VCaP (cell line): Measurements from ENCODE around the gene FAR2.
"Not testable (repeated sequence)": the region's sequence is repeated elsewhere in the genome, so short reads cannot be mapped to it uniquely, and the experiment has no call there.

Experiments used
- H3K27ac ChIP-seq: fragments of 450-650 bp; 2 replicates; pipeline ENCODE4 v1.5.1; 2017
- TF ChIP-seq, protein P1 (sequence below): fragments of 450-650 bp; conservative IDR thresholded peaks from 2 replicates; pipeline ENCODE4 v1.5.1; 2017; ENCODE audit warnings: mild to moderate bottlenecking, moderate library complexity

The FAR2 gene

DNA sequence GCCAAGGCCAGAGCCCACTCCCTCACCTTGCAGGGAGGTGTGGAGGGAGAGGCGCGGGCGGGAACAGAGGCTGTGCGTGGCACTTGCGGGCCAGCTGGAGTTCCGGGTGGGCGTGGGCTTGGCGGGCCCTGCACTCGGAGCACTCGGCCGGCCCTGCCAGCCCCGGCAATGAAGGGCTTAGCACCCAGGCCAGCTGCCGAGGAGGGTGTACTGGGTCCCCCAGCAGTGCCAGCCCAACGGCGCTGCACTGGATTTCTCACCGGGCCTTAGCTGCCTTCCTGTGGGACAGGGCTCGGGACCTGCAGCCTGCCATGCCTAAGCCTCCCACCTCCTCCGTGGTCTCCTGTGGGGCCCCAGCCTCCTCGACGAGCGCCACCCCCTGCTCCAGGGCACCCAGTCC is 107.5 kb downstream of the FAR2 start:
- TF ChIP-seq, protein P1, sequence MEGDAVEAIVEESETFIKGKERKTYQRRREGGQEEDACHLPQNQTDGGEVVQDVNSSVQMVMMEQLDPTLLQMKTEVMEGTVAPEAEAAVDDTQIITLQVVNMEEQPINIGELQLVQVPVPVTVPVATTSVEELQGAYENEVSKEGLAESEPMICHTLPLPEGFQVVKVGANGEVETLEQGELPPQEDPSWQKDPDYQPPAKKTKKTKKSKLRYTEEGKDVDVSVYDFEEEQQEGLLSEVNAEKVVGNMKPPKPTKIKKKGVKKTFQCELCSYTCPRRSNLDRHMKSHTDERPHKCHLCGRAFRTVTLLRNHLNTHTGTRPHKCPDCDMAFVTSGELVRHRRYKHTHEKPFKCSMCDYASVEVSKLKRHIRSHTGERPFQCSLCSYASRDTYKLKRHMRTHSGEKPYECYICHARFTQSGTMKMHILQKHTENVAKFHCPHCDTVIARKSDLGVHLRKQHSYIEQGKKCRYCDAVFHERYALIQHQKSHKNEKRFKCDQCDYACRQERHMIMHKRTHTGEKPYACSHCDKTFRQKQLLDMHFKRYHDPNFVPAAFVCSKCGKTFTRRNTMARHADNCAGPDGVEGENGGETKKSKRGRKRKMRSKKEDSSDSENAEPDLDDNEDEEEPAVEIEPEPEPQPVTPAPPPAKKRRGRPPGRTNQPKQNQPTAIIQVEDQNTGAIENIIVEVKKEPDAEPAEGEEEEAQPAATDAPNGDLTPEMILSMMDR = no peak
- H3K27ac ChIP-seq = no peak overlapping the region

DNA sequence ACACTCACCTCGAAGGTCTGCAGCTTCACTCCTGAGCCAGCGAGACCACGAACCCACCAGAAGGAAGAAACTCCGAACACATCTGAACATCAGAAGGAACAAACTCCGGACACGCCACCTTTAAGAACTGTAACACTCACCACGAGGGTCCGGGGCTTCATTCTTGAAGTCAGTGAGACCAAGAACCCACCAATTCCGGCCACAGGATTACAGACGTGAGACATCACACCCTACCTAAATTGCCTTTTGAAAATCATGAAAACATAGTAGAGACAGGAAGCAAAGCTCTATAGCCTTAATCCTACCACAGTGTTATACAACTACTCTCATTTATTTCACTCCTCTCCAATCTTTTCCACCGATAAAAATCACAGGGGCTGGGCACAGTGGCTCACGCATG is 108.6 kb downstream of the FAR2 start:
- not testable (repeated sequence) for H3K27ac ChIP-seq

DNA sequence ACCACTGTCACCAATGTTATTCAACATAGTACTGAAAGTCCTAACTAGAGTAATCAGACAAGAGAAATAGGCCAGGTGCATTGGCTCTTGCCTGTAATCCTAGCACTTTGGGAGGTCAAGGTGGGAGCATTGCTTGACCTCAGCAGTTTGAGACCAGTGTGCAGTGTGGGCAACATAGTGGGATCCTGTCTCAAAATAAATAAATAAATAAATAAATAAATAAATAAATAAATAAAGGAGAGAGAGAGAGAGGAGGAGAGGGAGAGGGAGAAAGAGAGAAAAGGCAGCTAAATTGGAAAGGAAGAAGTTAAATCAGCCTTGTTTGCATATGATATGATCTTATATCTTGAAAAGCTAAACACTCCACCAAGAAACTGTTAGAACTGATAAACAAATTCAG is 115.3 kb downstream of the FAR2 start:
- H3K27ac ChIP-seq = no peak overlapping the region
- TF ChIP-seq, protein P1 = no peak

DNA sequence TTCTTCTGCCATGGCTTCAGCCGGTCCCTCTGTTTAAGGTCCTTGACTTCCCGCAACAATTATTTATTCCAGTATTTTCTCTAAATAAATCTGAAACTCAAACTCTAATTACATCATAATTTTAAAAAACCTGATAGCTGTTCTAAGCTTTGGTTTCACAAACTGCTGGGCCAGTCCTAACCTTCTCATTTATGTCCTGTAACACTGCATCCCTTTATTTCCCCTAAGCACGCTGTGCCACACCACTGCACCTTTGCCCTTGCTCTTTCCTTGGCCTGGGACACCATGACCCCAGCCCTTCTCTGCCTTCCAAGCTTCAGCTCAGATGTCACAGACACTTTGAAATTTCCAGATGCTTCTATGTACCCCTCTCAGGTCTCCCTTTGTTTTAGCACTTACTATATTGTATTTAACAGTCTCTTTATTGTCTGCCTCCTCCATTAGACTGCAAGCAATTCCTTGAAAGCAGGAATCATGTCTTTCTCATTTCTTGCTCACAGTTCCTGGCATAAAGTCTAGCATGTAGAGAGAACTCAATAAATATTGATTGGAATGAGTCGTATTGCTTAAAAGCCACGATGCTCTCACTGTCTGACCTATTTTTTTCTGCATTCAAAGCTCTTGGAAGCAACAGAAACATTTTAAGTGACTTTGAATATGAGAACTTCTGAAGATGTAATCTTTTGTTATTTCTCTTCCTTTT is 120.8 kb downstream of the FAR2 start:
- H3K27ac ChIP-seq = no peak overlapping the region
- TF ChIP-seq, protein P1 = no peak

DNA sequence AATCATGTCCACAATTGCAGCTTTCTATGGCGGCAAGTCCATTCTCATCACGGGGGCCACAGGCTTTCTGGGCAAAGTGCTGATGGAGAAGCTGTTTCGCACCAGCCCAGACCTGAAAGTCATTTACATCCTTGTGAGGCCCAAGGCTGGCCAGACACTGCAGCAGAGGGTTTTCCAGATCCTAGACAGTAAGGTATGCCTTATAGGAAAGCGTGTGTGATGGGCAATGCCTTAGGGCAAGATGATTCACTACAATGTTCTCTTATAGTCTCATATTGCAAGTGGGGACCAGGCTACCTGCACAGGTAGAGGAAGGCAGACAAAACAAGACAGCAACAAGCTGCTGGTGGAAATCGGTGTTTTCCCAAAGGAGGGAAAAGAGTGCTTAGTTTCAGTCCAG is 121.4 kb downstream of the FAR2 start:
- no peak overlapping the region for H3K27ac ChIP-seq
- TF ChIP-seq, protein P1 = no peak

DNA sequence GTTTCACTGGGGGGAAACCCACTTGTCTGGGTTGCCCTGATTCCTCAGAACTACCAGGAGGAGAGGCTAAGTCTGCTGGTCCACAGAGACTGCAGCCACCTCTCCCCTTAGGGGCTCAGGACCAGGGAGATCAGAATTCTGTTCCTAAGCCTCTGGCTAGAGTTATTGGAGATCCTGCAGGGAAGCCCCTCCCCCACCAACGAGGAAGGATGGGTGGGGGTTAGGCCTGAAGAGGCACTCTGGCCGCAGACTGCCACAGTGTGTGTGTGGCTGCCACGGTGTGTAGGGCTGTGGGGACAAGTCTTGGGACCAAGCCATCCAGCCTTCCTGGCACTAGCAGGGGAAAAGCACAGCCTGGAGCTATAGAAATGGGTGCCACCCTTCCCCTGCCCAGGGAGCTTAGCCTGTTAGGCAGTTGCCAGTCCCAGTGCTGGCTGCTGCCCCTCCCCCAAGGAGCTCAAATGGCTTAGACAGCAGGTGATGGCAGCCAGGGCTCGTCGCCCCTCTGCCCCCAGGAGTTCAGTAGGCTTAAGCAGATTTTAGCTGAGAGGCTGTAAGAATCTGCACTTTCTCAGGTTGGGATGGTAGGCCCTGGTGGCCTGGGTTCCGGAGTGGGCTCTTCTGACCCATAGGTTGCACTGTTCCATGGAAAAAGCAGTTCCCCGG is 124.2 kb downstream of the FAR2 start:
- no peak overlapping the region for H3K27ac ChIP-seq
- TF ChIP-seq, protein P1 = no peak

DNA sequence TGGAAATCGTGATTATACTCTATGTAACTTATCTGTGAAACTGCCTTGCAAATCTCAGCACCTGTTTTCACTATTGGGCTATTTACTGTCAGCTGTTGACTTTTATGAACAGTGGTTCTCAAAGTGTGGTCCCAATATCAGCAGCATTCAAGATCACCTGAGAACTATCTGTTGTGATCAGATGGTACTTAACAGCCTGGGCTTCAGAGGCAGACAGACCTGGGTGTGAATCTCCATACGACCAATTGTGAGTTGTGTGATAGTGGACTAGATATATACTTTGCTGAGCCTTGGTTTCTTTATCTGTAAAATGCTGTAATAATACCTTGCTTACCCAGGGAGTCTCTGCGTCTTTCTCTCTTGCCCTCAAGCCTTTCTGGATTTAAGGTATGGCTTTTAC is 126.8 kb downstream of the FAR2 start:
- TF ChIP-seq, protein P1 = no peak
- no peak overlapping the region for H3K27ac ChIP-seq

DNA sequence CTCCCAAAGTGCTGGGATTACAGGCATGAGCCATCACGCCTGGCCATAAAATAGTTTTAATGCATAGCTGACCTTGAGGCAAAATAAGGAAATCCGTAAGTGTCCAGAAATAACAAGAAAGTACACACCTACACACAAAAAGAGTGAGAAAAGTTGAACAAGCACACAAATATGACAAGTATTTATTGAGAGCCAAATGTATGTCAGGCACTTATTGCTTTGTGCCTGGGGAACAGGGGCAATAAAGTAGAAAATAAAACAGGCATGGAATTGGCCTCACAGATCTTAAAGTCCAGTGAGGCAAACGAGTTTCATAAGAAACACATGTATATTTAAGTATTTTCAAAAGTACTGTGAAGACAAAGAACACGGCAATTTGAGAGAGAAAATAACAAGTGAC is 128.2 kb downstream of the FAR2 start:
- no peak overlapping the region for H3K27ac ChIP-seq
- TF ChIP-seq, protein P1 = no peak
